ENCODE data around the gene LRP3. TPM values are rescaled to one million over a fixed set of nuclear protein-coding genes. Genes with fewer than 3 reads are reported as not detected.

Gene LRP3
- polyA plus RNA-seq, 1 of the 3 experiments (the other 2 are of a cell fraction) = 8.2 TPM

DNA sequence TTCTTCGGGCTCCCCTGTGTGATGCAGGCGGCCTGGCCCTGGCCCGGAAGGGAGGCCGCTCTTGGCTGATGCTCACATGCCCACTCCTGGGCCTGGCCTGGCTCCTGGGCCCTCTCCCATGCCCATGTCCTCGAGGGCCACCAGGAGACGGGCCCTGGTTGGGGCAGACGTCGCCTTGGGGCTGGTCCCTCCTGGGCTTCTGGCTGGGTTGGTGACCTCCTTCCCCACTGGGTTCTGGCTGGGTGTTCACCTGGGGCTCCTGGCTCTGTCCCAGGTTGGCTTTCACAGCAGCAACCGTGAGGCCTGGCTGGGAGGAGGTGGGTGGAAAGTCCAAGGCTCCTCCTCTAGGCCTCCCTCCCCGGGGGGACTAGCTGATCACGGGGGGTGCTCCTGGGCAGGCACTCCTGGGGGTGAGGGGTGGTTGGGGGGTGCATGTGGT is 47.0 kb downstream of the LRP3 start:
- no peaks in the 10 kb centered on the region for H3K79me2 ChIP-seq (ENCODE audit: insufficient read depth)
- no peak overlapping the region for H3K4me3 ChIP-seq (ENCODE audit: low read depth in 2 of 2, low read length in 1 of 2)
- no peak overlapping the region for H3K4me2 ChIP-seq
- ChIA-PET CTCF (interaction anchor here (0.6 to 14.8 kb wide), 21 partner anchors 10 to 666 kb away, joined by 3 to 511 read pairs (median 4); partner anchors contain the start of gene CEBPA), POLR2A (no interaction called here)
- H3K9ac ChIP-seq = no peak overlapping the region
- TF ChIP-seq SIN3A (IDR thresholded peaks at IDR 0.05; ENCODE audit: borderline replicate concordance, low read depth, low read length) = no peak
- TF ChIP-seq RCOR1 (IDR thresholded peaks at IDR 0.05; ENCODE audit: low read length) = no peak
- TF ChIP-seq TCF12 (IDR thresholded peaks at IDR 0.05) = no peak
- no peak for TF ChIP-seq JUND (IDR thresholded peaks at IDR 0.05)
- TF ChIP-seq, protein P1, sequence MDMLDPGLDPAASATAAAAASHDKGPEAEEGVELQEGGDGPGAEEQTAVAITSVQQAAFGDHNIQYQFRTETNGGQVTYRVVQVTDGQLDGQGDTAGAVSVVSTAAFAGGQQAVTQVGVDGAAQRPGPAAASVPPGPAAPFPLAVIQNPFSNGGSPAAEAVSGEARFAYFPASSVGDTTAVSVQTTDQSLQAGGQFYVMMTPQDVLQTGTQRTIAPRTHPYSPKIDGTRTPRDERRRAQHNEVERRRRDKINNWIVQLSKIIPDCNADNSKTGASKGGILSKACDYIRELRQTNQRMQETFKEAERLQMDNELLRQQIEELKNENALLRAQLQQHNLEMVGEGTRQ (IDR thresholded peaks at IDR 0.05; ENCODE audit: borderline replicate concordance, low read depth, low read length) = no peak
- no peak for TF ChIP-seq PBX3 (IDR thresholded peaks at IDR 0.05)
- TF ChIP-seq ELF1 (IDR thresholded peaks at IDR 0.05) = no peak
- TF ChIP-seq MXI1 (IDR thresholded peaks at IDR 0.05; ENCODE audit: low read depth, low read length) = no peak
- no peak for TF ChIP-seq FOSL2 (IDR thresholded peaks at IDR 0.05; ENCODE audit: borderline replicate concordance, low read depth)
- no peak for TF ChIP-seq POLR2AphosphoS5 (IDR thresholded peaks at IDR 0.05; ENCODE audit: low read depth, low read length)
- no peak for TF ChIP-seq FOXM1 (IDR thresholded peaks at IDR 0.05; ENCODE audit: low read depth)
- no peak for TF ChIP-seq NRF1 (IDR thresholded peaks at IDR 0.05; ENCODE audit: low read depth, low read length)
- no peak for TF ChIP-seq RXRA (IDR thresholded peaks at IDR 0.05; ENCODE audit: borderline replicate concordance, low read depth)
- no peak for TF ChIP-seq ZBTB33 (IDR thresholded peaks at IDR 0.05; ENCODE audit: borderline replicate concordance, low read depth)
- TF ChIP-seq EZH2phosphoT487 (IDR thresholded peaks at IDR 0.05; ENCODE audit: borderline replicate concordance, low read depth) = no peak
- TF ChIP-seq, protein P2, sequence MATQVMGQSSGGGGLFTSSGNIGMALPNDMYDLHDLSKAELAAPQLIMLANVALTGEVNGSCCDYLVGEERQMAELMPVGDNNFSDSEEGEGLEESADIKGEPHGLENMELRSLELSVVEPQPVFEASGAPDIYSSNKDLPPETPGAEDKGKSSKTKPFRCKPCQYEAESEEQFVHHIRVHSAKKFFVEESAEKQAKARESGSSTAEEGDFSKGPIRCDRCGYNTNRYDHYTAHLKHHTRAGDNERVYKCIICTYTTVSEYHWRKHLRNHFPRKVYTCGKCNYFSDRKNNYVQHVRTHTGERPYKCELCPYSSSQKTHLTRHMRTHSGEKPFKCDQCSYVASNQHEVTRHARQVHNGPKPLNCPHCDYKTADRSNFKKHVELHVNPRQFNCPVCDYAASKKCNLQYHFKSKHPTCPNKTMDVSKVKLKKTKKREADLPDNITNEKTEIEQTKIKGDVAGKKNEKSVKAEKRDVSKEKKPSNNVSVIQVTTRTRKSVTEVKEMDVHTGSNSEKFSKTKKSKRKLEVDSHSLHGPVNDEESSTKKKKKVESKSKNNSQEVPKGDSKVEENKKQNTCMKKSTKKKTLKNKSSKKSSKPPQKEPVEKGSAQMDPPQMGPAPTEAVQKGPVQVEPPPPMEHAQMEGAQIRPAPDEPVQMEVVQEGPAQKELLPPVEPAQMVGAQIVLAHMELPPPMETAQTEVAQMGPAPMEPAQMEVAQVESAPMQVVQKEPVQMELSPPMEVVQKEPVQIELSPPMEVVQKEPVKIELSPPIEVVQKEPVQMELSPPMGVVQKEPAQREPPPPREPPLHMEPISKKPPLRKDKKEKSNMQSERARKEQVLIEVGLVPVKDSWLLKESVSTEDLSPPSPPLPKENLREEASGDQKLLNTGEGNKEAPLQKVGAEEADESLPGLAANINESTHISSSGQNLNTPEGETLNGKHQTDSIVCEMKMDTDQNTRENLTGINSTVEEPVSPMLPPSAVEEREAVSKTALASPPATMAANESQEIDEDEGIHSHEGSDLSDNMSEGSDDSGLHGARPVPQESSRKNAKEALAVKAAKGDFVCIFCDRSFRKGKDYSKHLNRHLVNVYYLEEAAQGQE (IDR thresholded peaks at IDR 0.05; ENCODE audit: low read depth, low read length) = no peak
- no peak for TF ChIP-seq GATA2 (CRISPR knock-in tag; IDR thresholded peaks at IDR 0.05)
- TF ChIP-seq SMC3 (IDR thresholded peaks at IDR 0.05; ENCODE audit: low read depth, low read length) = no peak
- TF ChIP-seq GABPA (IDR thresholded peaks at IDR 0.05; ENCODE audit: low read depth) = no peak
- no peak for TF ChIP-seq CHD2 (IDR thresholded peaks at IDR 0.05; ENCODE audit: low read length, partially characterized antibody)
- no peak overlapping the region for H3K27ac ChIP-seq (ENCODE audit: low read depth in 2 of 2, low read length in 1 of 2)
- 68% methylated on average over 8 of the region's 11 CpGs for WGBS (ENCODE audit: low lambda C conversion rate)
- no peaks in the 10 kb centered on the region for H3K9me3 ChIP-seq
- H3F3A ChIP-seq (replicated peaks; ENCODE audit: insufficient read depth) = no peaks in the 10 kb centered on the region
- no peaks in the 10 kb centered on the region for H3K36me3 ChIP-seq (replicated peaks in 1 of 2; ENCODE audit: control insufficient read depth in 1 of 2, insufficient read depth in 2 of 2, low read length in 1 of 2)
- H2AFZ ChIP-seq (ENCODE audit: low read depth) = no peak overlapping the region
- no peaks in the 10 kb centered on the region for H3K27me3 ChIP-seq (ENCODE audit: insufficient read depth)
- no peaks in the 10 kb centered on the region for H3K9me2 ChIP-seq
- H3K4me1 ChIP-seq (ENCODE audit: control insufficient read depth in 1 of 2, insufficient read depth in 2 of 2, low read depth in 1 of 2, low read length in 1 of 2) = peaks cover 0 to 8% of the 10 kb centered on the region in 2 experiments; a peak in 1 of 4 replicates
- no peak for DNase-seq
- no peaks in the 10 kb centered on the region for H4K20me1 ChIP-seq (ENCODE audit: insufficient read depth)

All from SK-N-SH (cell line).